Inferior parietal cortex (tissue), 1 donor: ENCODE results near the gene UBXN11.

Source experiments
- DNase-seq: peaks from one replicate; pipeline ENCODE4 v3.0.0-alpha.2; 2016; ENCODE audit errors: extremely low spot score

Gene UBXN11

DNA sequence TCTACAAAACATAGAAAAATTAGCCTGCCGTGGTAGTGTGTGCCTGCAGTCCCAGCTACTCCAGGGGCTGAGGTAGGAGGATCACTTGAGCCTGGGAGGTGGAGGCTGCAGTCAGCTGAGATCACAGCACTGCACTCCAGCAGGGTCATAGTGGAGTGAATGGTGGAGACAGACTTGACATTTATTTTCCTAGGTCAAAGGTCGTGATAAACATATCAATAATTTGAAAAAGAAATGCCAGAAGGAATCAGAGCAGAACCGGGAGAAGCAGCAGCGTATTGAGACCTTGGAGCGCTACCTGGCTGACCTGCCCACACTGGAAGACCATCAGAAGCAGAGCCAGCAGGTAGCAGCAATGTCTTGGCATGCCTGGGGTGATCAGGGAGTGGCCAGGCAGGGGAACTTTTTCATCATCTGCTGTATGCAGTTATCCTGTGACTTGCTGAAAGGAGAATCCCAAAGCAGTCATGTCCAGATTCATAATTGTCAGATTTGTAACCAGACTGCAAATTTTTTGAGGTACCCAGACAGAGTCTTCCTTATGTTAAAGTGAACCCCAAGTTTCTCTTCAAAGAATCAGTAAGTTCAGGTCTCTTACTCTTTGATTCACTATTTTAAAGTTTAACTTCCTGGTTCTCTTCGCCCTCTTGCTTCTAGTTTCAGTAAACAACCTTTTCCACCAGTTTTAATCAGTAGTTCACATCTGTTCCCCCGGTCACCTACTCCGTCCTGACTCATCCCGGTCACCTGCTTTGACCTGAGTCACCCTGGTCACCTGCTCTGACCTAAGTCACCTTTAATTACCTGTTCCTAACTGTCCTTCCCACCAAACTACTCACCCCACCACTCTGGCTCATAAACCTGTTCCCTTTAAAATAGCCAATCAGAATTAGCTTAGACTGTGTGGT is 37.9 kb downstream of the UBXN11 start:
- no peak for DNase-seq

DNA sequence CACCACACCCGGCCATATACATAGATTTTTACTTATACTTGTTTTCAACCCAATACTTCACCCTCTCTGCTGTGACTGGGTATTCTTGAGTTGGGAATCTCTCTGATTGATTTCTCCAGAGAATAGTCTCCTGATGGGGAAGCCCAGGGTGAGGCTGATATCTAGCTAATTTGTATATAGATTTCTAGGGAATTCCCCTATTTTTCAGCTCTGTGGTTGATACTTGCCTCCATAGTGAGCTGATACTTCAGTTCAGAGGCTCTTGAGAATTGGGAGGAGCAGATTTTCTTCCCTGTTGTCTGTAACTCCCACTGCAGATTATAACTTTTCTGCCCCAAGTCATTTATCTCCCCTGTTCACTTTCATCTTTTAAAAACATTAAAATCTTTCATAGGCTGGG is 41.0 kb downstream of the UBXN11 start:
- no peak for DNase-seq

DNA sequence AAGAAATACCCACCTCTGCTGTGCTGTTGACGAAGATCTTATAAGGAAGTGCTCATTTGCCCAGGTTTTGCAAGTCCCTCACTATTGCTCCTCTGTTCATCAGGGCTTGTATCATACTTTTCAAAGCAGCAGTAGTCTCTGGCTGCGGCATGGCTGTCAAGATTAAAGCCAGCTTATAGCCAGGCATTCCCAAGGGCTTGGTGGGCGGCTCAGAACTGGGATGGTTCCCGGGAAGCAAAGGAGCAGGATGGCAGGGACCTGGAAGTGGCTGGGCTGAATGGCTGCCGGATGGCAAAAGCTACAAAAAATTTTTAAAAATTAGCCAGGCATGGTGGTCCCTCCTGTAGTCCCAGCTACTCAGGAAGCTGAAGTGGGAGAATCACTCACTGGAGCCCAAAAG is 43.2 kb downstream of the UBXN11 start:
- DNase-seq: no peak

DNA sequence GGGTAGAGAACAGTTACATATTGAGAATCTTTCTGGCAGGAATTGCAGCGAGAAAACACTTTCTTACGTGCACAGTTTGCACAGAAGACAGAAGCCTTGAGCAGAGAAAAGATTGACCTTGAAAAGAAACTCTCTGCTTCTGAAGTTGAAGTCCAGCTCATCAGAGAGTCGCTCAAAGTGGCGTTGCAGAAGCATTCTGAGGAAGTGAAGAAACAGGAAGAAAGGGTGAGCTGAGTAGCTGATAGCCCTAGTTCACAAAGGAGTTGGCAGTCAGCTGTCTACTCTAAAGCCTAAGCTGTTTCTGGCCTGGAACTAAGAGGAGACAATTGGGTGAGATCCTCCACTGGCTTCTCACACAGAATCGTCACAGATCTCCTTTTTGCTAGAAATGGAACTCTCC is 46.9 kb downstream of the UBXN11 start:
- no peak for DNase-seq

DNA sequence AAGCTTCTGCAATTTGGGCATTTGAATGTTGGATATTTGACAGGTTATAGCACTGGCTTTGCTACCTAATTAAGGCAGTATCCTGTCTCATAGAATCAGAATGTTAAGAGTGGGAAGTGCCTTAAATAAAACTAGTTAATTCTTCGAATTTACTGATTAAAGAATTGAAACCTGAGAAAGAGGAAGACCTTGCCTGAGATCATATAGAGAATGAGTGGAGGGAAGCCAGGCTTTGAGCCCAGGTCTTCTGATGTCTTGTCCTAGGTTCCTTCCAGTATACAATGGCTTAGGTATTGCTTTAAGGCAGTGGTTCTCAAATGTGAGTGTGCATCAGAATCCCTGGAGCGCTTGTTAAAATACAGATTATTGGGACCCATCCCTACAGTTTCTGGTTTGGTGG is 47.4 kb downstream of the UBXN11 start:
- DNase-seq: no peak

DNA sequence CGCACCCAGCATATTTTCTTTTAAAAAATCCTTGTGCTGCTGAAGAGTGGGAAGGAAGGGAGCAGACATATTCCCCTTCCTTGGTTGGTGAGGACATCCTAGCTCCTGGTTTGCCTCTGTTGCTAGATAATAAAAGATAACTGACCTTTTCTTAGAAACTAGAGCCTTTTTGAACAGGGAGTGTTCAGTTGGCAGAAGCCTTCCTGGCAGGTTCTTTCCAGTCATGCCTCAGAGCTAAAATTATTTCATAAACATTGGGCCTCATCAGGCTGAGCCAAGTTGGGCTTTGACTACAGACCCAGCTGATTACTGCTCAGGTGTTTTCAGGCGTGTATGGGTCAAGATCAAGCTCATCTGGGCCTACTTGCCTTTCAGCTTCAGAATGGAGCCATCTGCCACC is 49.2 kb downstream of the UBXN11 start:
- no peak for DNase-seq

DNA sequence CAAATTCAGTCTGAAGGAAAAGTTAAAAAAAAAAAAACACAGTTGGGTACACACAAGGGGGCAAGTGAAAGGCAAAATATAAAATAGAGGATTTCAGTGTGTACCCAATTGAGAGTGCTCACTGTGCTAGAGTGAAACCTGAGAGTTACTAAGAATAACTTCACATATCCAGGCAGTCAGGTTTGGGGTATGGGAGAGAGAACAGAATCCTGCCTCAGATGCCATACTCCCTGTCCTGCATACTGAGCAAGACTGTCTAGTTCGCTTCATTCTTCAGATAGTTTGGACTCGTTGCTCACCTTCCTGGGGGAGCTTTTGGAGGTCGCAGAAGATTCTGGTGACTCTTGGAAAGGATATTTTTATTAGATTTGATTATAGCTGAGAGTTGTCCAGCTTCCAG is 52.0 kb downstream of the UBXN11 start:
- DNase-seq: no peak

DNA sequence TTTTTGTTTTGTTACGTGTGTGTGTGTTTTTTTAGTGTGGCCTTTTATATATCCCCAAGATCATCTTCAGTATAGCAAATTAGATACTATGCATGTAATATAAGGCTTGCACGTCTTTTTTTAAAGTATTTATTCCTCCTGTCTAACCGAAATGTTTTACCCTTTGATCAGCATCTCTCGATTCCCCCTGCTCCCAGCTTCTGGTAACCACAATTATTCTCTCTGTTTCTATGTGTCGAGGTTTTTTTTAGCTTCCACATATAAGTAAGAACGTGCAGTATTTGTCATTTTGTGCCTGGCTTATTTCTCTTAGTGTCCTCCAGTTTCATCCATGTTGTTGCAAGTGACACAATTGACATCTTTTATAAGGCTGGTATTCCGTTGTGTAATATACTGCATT is 53.7 kb downstream of the UBXN11 start:
- DNase-seq: no peak

DNA sequence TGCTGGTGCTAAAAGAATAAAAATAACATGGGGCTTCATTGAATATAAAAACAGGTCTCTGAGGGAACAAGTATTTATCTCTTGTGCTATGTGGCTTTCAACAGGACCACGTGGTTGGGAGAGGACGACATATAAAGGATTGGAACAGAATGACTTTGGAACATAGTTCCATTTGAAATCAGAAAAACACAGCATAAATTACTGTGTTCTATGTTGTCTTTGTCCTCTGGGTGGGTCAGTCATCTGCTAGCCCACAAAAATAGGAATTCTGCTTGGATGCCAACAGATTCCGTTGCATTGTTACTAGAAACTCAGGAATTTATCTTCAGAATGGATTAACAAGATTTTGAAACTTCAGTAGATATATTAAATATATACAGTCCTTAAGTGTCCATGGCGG is 66.5 kb downstream of the UBXN11 start:
- peak; percentile 68 for DNase-seq

DNA sequence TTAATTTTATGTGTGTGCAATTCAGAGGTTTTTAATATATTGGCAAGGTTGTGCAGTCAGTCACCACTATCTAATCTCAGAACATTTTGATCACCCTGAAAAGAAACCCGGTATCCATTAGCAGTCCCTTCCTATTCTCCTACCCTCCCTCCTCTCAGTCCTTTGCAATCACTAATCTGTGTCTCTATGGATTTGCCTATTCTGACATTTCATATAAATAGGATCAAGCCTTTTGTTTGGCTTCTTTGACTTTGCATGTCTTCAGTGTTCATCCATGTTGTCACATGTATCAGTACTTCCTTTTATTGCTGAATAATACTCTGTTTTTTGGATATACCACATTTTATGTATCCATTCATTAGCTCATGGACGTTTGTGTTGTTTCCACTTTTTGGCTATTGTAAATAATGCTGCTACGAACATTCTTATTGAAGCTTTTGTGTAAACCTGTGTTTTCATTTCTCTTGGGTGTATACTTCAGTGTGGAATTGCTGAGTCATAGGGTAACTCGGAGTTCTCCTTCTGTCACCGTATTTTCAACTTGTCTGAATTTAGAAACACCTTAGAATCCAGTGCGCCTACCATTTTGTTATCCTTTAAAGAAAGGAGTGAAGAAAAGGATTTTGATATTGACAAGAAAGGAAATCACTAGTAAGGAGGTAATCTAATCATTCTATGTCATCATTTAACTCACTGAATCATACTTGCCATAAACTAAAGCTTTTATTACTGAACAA is 69.0 kb downstream of the UBXN11 start:
- peak; percentile 36 for DNase-seq

DNA sequence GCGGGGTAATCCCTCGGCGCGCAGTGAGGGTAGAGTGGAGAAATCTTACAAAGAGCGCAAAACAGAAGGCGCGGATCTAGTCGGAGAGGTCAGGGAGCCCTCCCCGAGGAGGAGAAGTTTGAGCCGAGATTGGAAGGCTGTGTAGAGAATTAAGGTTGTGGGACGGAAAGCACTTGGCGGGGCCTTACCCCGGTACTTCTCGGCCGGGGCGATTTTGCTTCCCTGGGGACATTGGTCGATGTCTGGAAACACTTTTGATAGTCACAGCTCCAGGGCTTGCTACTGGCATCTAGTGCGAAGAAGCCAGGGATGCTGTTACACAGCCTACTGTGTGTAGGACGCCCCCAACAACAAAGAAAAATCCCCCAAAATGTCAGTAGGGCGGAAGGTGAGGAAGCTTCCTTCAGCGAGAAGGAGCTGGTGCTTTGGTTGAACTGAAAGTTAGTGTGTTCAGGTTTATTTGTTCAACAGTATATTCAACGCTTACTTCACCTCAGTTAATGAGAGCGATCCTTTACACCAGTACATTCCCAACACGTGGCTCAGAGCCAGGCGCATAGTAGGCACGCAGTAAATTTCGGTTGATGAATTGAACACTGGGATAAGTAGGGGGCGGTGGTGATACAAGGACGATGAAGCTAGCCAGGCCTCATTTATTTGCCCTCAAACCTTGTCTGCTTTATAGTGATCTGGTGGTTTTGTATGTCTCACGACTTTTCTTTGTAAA is 71.6 kb downstream of the UBXN11 start:
- DNase-seq: peak; percentile 27

DNA sequence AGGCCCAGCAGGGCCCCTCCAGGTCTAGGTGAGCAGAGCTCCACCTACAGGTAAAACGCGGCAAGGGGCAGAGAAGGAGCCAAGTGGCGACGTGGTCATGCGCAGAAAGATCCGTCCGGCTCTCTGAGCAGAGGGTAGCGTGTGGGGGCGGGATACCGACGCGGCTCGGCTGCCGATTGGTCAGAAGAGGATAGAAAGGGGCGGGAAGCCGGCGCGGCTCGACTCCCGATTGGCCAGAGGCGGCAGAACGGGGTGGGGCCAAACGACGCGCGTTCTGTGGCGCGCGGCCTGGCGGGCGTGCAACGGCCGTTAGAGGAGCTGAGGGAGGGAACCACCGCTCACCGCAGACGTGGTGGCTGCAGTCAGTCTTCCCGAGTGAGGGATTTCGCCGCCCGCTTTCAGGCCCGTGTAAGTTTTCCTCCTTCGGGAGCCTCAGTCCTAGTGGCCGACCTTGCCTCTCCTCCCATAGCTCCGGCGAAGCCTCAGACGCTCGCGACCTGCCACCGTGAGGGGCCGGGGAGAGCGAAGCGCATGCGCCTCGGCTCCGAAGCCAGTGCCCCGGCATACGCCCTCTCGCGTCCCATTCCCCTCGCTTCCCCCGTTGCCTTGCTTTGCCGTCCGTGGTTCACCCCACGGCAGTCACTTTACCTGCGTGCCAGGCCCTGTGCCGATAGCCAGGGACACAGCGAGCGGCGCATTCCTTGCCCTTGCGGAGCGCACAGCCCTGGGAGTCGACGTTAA is 72.4 kb downstream of the UBXN11 start, which contains the start of gene CEP85:
CEP85 (plus strand) TSS at position 298 of the 741 bp plus-strand sequence. CDS start 5,584 bp downstream, outside the sequence.
- peak; percentile 98 for DNase-seq
